ENCODE data around the gene PTPRM. TPM values are rescaled to one million over a fixed set of nuclear protein-coding genes. Genes with fewer than 3 reads are reported as not detected.

PTPRM gene
- polyA plus RNA-seq, 1 of the 3 experiments (the other 2 are of a cell fraction): 16.0 TPM

- no peaks in the 10 kb centered on the region for H3K79me2 ChIP-seq (ENCODE audit: insufficient read depth)
- ChIA-PET POLR2A (no interaction called here), CTCF (no interaction called here)
- H2AFZ ChIP-seq (ENCODE audit: low read depth): no peak overlapping the region
- TF ChIP-seq SIN3A (IDR thresholded peaks at IDR 0.05; ENCODE audit: borderline replicate concordance, low read depth, low read length) (no peak), IRF3 (IDR thresholded peaks at IDR 0.05; ENCODE audit: low read depth, low read length) (no peak), CTCF (IDR thresholded peaks at IDR 0.05) (no peak), MXI1 (IDR thresholded peaks at IDR 0.05; ENCODE audit: low read depth, low read length) (no peak), POLR2AphosphoS5 (IDR thresholded peaks at IDR 0.05; ENCODE audit: low read depth, low read length) (no peak), RFX5 (IDR thresholded peaks at IDR 0.05; ENCODE audit: low read length) (no peak), TAF1 (IDR thresholded peaks at IDR 0.05; ENCODE audit: borderline replicate concordance, low read depth, low read length) (no peak), YY1 (IDR thresholded peaks at IDR 0.05; ENCODE audit: low read depth) (no peak), GABPA (IDR thresholded peaks at IDR 0.05; ENCODE audit: low read depth) (no peak), MAX (IDR thresholded peaks at IDR 0.05; ENCODE audit: low read depth) (no peak), NFIC (IDR thresholded peaks at IDR 0.05; ENCODE audit: borderline replicate concordance) (no peak), REST (IDR thresholded peaks at IDR 0.05; ENCODE audit: low read depth, low read length) (no peak), ZBTB33 (IDR thresholded peaks at IDR 0.05; ENCODE audit: borderline replicate concordance, low read depth) (no peak), FOSL2 (IDR thresholded peaks at IDR 0.05; ENCODE audit: borderline replicate concordance, low read depth) (no peak)
- no peak overlapping the region for H3K4me2 ChIP-seq
- H3K27me3 ChIP-seq (ENCODE audit: insufficient read depth): no peaks in the 10 kb centered on the region
- no peaks in the 10 kb centered on the region for H3K9me3 ChIP-seq
- no peaks in the 10 kb centered on the region for H3K36me3 ChIP-seq (replicated peaks in 1 of 2; ENCODE audit: control insufficient read depth in 1 of 2, insufficient read depth in 2 of 2, low read length in 1 of 2)
- no peaks in the 10 kb centered on the region for H3F3A ChIP-seq (replicated peaks; ENCODE audit: insufficient read depth)
- 77% methylated on average over 1 of the region's 2 CpGs for WGBS (ENCODE audit: low lambda C conversion rate)
- H3K9me2 ChIP-seq: no peaks in the 10 kb centered on the region
- no peak overlapping the region for H3K4me3 ChIP-seq (ENCODE audit: low read depth in 2 of 2, low read length in 1 of 2)
- no peak overlapping the region for H3K9ac ChIP-seq
- H3K27ac ChIP-seq (ENCODE audit: low read depth in 2 of 2, low read length in 1 of 2): no peak overlapping the region; a peak in 1 of 4 replicates
- H3K4me1 ChIP-seq (ENCODE audit: control insufficient read depth in 1 of 2, insufficient read depth in 2 of 2, low read depth in 1 of 2, low read length in 1 of 2): peaks cover 0 to 3% of the 10 kb centered on the region in 2 experiments; a peak in 1 of 4 replicates
- H4K20me1 ChIP-seq (ENCODE audit: insufficient read depth): no peaks in the 10 kb centered on the region
- DNase-seq: no peak
Measured at GRCh38 chr18:7787339-7787738, 220.2 kb downstream of the PTPRM start.
